Testis (tissue), 3 donors: ENCODE measurements around the gene ADAMTS14. TPM values are rescaled to one million over a fixed set of nuclear protein-coding genes. Genes with fewer than 3 reads are reported as not detected.

ENCODE experiments used
- DNase-seq: peaks from one replicate; pipeline ENCODE4 v3.0.0-alpha.2; 2019
- H3K27ac ChIP-seq, 2 donors: fragments of 200-600 bp; sonication (generic); one replicate each; pipeline ENCODE4 v1.5.1; 2019
- H3K27me3 ChIP-seq: fragments of 200-600 bp; sonication (generic); one replicate; pipeline ENCODE4 v1.5.1; 2019
- H3K36me3 ChIP-seq: fragments of 200-600 bp; sonication (generic); one replicate; pipeline ENCODE4 v1.5.1; 2017; ENCODE audit warnings: low read depth; ENCODE audit errors: missing control alignments
- H3K4me1 ChIP-seq: fragments of 200-600 bp; sonication (generic); one replicate; pipeline ENCODE4 v1.5.1; 2019
- H3K4me3 ChIP-seq, 2 donors: fragments of 200-600 bp; sonication (generic); one replicate each; pipeline ENCODE4 v1.5.1; 2017 to 2019
- H3K9me3 ChIP-seq: fragments of 200-600 bp; sonication (generic); one replicate; pipeline ENCODE4 v1.5.1; 2017
- CTCF ChIP-seq, 3 experiments: fragments of 450-650 bp in 2 of 3; fragments of 200-600 bp in 1 of 3; sonication (generic) in 1 of 3; IDR thresholded peaks; one replicate each; pipeline ENCODE4 v1.5.1; 2016 to 2019; ENCODE audit warnings: antibody characterized with exemption in 3 of 3, mild to moderate bottlenecking in 2 of 3, moderate library complexity in 1 of 3
- POLR2A ChIP-seq: fragments of 450-650 bp; IDR thresholded peaks from one replicate; pipeline ENCODE4 v1.6.1; 2017; ENCODE audit warnings: antibody characterized with exemption, mild to moderate bottlenecking, moderate library complexity
- WGBS, 2 donors: methylation state at CpG; one replicate each; pipeline ENCODE4 v1.1.5; 2018; 5-methylcytosine and 5-hydroxymethylcytosine counted together
- intact Hi-C: fragments of 100-400 bp; cut with DNase I; formaldehyde crosslinking; loops from one replicate; pipeline ENCODE4 v1.15.1; 2023; ENCODE audit warnings: low total_unique reads
- polyA plus RNA-seq: library from polyadenylated mRNA; stranded (reverse); fragments of 350-450 nt; fragmentation: Illumina TruSeq; extraction: RNeasy Lipid Tissue Mini Kit (QIAGEN cat#74804); gene quantifications from one replicate; pipeline ENCODE4 v1.2.3, GENCODE V29; 2014; ENCODE audit warnings: low read depth, low replicate concordance; ENCODE audit not compliant: insufficient read depth
- total RNA-seq, 2 donors: library from RNA; depleted of rRNA; stranded (reverse); fragments of >200 nt; gene quantifications; one replicate each; pipeline ENCODE4 v1.2.3, GENCODE V29; 2016

ADAMTS14 gene
- total and polyA plus RNA-seq, 3 donors from 2014 or later, result 0.63 to 0.93 (median 0.90) TPM

GRCh38 chr10:70695241-70696030, 23.1 kb downstream of the ADAMTS14 start:
- H3K36me3 ChIP-seq, result no peaks in the 10 kb centered on the region
- H3K27me3 ChIP-seq, result no peaks in the 10 kb centered on the region
- TF ChIP-seq CTCF (IDR thresholded peaks at IDR 0.05) (no peak), POLR2A (no peak)
- intact Hi-C loops, result no loop called here
- no peak for DNase-seq
- no peaks in the 10 kb centered on the region for H3K4me1 ChIP-seq
- no peak overlapping the region for H3K4me3 ChIP-seq
- 86 to 91% methylated on average over 3 of the region's 3 CpGs for WGBS, 2 donors
- H3K9me3 ChIP-seq, result no peaks in the 10 kb centered on the region
- H3K27ac ChIP-seq, result no peak overlapping the region

- no peaks in the 10 kb centered on the region for H3K4me1 ChIP-seq
- 79 to 81% methylated on average over 3 to 4 of the region's 4 CpGs for WGBS, 2 donors
- DNase-seq, result no peak
- intact Hi-C loops, result no loop called here
- H3K36me3 ChIP-seq, result no peaks in the 10 kb centered on the region
- no peak overlapping the region for H3K4me3 ChIP-seq
- no peak overlapping the region for H3K27ac ChIP-seq
- TF ChIP-seq CTCF (IDR thresholded peaks at IDR 0.05), result no peak
- H3K9me3 ChIP-seq, result no peaks in the 10 kb centered on the region
- no peaks in the 10 kb centered on the region for H3K27me3 ChIP-seq
Measured at GRCh38 chr10:70698211-70698610, 25.9 kb downstream of the ADAMTS14 start.

- Histone ChIP-seq H3K27ac (no peak overlapping the region), H3K36me3 (no peaks in the 10 kb centered on the region), H3K27me3 (no peaks in the 10 kb centered on the region), H3K4me1 (no peaks in the 10 kb centered on the region), H3K4me3 (no peak overlapping the region), H3K9me3 (no peaks in the 10 kb centered on the region)
- 88 to 94% methylated on average over 3 of the region's 3 CpGs for WGBS, 2 donors
- no peak for DNase-seq
- no peak for TF ChIP-seq CTCF (IDR thresholded peaks at IDR 0.05)
- TF ChIP-seq POLR2A, result no peak
- intact Hi-C loops, result no loop called here
Measured at GRCh38 chr10:70699063-70699658, 26.9 kb downstream of the ADAMTS14 start.

GRCh38 chr10:70699659-70700174, 27.4 kb downstream of the ADAMTS14 start:
- H3K9me3 ChIP-seq, result no peaks in the 10 kb centered on the region
- no peak for TF ChIP-seq POLR2A
- no peak for TF ChIP-seq CTCF (IDR thresholded peaks at IDR 0.05)
- no peak for DNase-seq
- H3K4me3 ChIP-seq, result no peak overlapping the region
- no peak overlapping the region for H3K27ac ChIP-seq
- no peaks in the 10 kb centered on the region for H3K27me3 ChIP-seq
- no peaks in the 10 kb centered on the region for H3K4me1 ChIP-seq
- intact Hi-C loops, result no loop called here
- H3K36me3 ChIP-seq, result no peaks in the 10 kb centered on the region
- 77 to 83% methylated on average over 2 to 10 of the region's 10 CpGs for WGBS, 2 donors
